ENCODE measurements around the gene RAB9B. TPM values are rescaled to one million over a fixed set of nuclear protein-coding genes. Genes with fewer than 3 reads are reported as not detected.

RAB9B gene
- total and polyA plus RNA-seq, 2 of the 13 experiments (the other 11 are each of a cell fraction or from before 2014, with no cell fraction given) = 0.04 TPM; not detected in 1

DNA sequence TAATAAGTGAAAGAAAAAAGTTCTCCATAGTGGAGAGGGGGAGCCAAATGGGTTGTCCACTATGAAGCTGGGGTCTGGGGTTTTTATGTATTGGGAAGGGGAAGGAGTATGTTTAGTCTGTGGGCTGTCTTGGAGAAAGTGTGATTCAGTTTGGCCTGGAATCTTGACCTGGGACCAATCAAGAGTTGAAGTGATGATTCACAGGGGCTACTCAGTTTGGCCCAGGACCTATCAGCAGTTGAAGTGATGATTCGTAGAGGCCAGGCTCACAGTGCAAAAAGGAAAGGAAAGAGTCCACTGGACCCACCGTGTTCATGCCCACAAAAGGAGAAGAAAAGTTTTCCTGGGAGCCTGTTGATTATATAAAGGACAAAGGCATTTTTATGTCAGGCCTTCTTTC is 47.3 kb upstream of the RAB9B start (continued):
- TF ChIP-seq REL (CRISPR knock-in tag; conservative IDR thresholded peaks at IDR 0.05) = no peak
- TF ChIP-seq CBX1 (IDR thresholded peaks at IDR 0.05; ENCODE audit: low read depth) = no peak
- no peak for TF ChIP-seq ETV6 (CRISPR knock-in tag; conservative IDR thresholded peaks at IDR 0.05)

DNA sequence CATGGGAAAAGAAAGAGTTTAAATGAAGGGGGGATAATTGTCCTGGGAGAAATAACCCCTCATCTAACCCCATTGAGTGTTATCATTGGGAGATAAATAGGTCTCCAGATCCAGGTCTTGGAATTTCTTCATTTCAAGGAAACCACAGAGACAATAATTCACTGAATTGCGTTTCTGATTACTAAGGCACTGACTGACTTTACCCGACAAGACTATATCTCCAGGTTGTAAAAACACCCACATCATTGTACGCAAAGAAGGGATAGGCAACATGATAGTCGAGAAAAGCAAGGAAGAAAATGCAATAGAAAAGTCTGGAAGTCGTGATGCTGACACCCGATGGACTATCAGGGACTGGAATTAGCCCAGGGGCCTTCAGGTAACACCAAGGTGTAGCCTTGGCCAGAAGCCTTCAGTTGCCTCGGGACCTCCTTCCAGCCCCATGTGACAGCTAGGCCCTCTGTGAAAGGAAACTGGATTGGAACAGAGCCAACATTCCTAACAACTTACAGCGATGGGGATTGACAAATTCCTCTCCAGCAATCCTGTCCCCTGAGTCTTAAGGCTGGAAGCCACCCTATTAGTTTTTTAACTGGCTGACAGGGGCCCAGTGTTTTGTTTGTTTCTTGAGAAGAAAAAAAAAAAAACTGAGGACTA is 46.5 kb upstream of the RAB9B start:
- Histone ChIP-seq H2AFZ (ENCODE audit: low read length) (no peak overlapping the region), H3K4me1 (ENCODE audit: insufficient read depth, low read length) (no peaks in the 10 kb centered on the region), H3K9ac (ENCODE audit: insufficient read depth, low read depth, low read length) (no peak overlapping the region), H4K20me1 (ENCODE audit: insufficient read depth, low read length) (no peaks in the 10 kb centered on the region), H3K4me3 (replicated peaks in 1 of 3; ENCODE audit: insufficient read depth in 1 of 3, low read depth in 2 of 3, low read length in 3 of 3) (no peak overlapping the region), H3K4me2 (ENCODE audit: low read depth, low read length) (no peak overlapping the region), H3K36me3 (replicated peaks in 1 of 2; ENCODE audit: control insufficient read depth in 1 of 2, insufficient read depth in 2 of 2, low read length in 2 of 2) (no peaks in the 10 kb centered on the region), H3K9me3 (ENCODE audit: low read length) (no peaks in the 10 kb centered on the region), H3K27me3 (ENCODE audit: control insufficient read depth in 1 of 2, insufficient read depth in 2 of 2, low read length in 2 of 2) (no peaks in the 10 kb centered on the region), H3K27ac (ENCODE audit: extremely low read length, insufficient read depth, low read length) (no peak overlapping the region), H3K79me2 (ENCODE audit: insufficient read depth, low read length) (no peaks in the 10 kb centered on the region)
- ATAC-seq = no peak
- in situ Hi-C loops (cut with HindIII; ENCODE audit: extremely low pct_ligation_motif_present, low pct_unique_long_range_greater_than_20kb) (no loop called here), intact Hi-C loops (cut with micrococcal nuclease; ENCODE audit: unreplicated experiment) (no loop called here)
- no TSS peak for BruUV-seq (replicated peaks)
- TF ChIP-seq ZFYVE20 (CRISPR knock-in tag; IDR thresholded peaks at IDR 0.05; ENCODE audit: borderline replicate concordance, low read depth) = no peak
- TF ChIP-seq ZNF678 (CRISPR knock-in tag; IDR thresholded peaks at IDR 0.05) = no peak
- no peak for TF ChIP-seq RBM39 (IDR thresholded peaks at IDR 0.05; ENCODE audit: low read depth, low read length, poor library complexity, severe bottlenecking)
- POLR2A ChIA-PET = no interaction called here
- CTCF ChIA-PET (ENCODE audit: low intra/inter-chr PET ratio, low total read pairs) = no interaction called here
- WGBS (ENCODE audit: low lambda C conversion rate) = 37% methylated on average over 3 of the region's 8 CpGs
- no peak for FAIRE-seq
- peak; percentile 0 for DNase-seq (ENCODE audit: low spot score)

DNA sequence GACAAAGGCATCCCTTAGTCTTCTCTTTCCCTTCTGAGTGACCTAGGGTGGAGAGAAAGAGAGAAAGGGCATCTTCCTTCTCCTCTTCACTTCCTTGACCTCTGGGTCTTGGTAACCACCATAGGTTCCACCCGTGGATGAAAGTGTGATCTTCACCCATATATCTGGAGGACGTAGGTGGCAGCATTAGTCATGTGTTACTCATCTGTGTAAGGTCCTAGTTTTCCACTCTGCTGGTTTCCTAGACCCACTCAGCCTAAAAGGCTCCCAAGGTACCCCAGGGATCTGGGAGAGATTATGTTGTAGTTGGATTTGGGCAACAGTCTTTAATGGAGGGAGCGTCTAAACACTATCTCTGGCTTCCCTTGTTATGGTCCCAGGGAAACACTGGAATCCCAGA is 45.5 kb upstream of the RAB9B start:
- no peaks in the 10 kb centered on the region for H3K79me2 ChIP-seq (ENCODE audit: insufficient read depth, low read length)
- BruUV-seq (replicated peaks) = no TSS peak
- no peak for TF ChIP-seq NR2C2 (CRISPR knock-in tag; IDR thresholded peaks at IDR 0.05; ENCODE audit: borderline replicate concordance)
- TF ChIP-seq NFATC3 (CRISPR knock-in tag; IDR thresholded peaks at IDR 0.05) = no peak
- TF ChIP-seq ZNF124 (CRISPR knock-in tag; IDR thresholded peaks at IDR 0.05) = no peak
- no peak for TF ChIP-seq NRL (CRISPR knock-in tag; IDR thresholded peaks at IDR 0.05; ENCODE audit: borderline replicate concordance)
- no peak for TF ChIP-seq ZNF264 (CRISPR knock-in tag; IDR thresholded peaks at IDR 0.05)
- no peak for TF ChIP-seq ZNF503 (CRISPR knock-in tag; IDR thresholded peaks at IDR 0.05)
- no peak for TF ChIP-seq NCOA2 (CRISPR knock-in tag; IDR thresholded peaks at IDR 0.05)

More for the DNA sequence above, 45.5 kb upstream of the RAB9B start:
- Histone ChIP-seq H3K9me3 (ENCODE audit: low read length) (no peaks in the 10 kb centered on the region), H3K27ac (ENCODE audit: extremely low read length, insufficient read depth, low read length) (no peak overlapping the region), H4K20me1 (ENCODE audit: insufficient read depth, low read length) (no peaks in the 10 kb centered on the region), H2AFZ (ENCODE audit: low read length) (no peak overlapping the region), H3K4me3 (replicated peaks in 1 of 3; ENCODE audit: insufficient read depth in 1 of 3, low read depth in 2 of 3, low read length in 3 of 3) (no peak overlapping the region), H3K27me3 (ENCODE audit: control insufficient read depth in 1 of 2, insufficient read depth in 2 of 2, low read length in 2 of 2) (no peaks in the 10 kb centered on the region), H3K4me1 (ENCODE audit: insufficient read depth, low read length) (no peaks in the 10 kb centered on the region), H3K9ac (ENCODE audit: insufficient read depth, low read depth, low read length) (no peak overlapping the region), H3K36me3 (replicated peaks in 1 of 2; ENCODE audit: control insufficient read depth in 1 of 2, insufficient read depth in 2 of 2, low read length in 2 of 2) (no peaks in the 10 kb centered on the region), H3K4me2 (ENCODE audit: low read depth, low read length) (no peak overlapping the region)
- CTCF ChIA-PET (ENCODE audit: low intra/inter-chr PET ratio, low total read pairs) = no interaction called here
- intact Hi-C loops (cut with micrococcal nuclease; ENCODE audit: unreplicated experiment) (no loop called here), in situ Hi-C loops (cut with HindIII; ENCODE audit: extremely low pct_ligation_motif_present, low pct_unique_long_range_greater_than_20kb) (no loop called here)
- no peak for DNase-seq (ENCODE audit: low spot score)
- POLR2A ChIA-PET = no interaction called here
- whole genome bisulfite sequencing (ENCODE audit: low lambda C conversion rate) = 5% methylated on average over 2 of the region's 3 CpGs
- FAIRE-seq = no peak
- no peak for ATAC-seq
